CD4-positive, alpha-beta memory T cell (primary cell): ENCODE data around the gene SLC25A26. TPM values are rescaled to one million over a fixed set of nuclear protein-coding genes. Genes with fewer than 3 reads are reported as not detected.

Source experiments
- CTCF ChIA-PET: fragments of 350-600 bp; sonication (Branson Sonifier 250); formaldehyde crosslinking; loops from one replicate; lab custom pipeline; 2021; ENCODE audit warnings: inconsistent platforms; ENCODE audit not compliant: partially characterized antibody; lab: Charles Lee
- POLR2A ChIA-PET: fragments of 350-600 bp; sonication (Branson Sonifier 250); formaldehyde crosslinking; loops from one replicate; lab custom pipeline; 2021; ENCODE audit not compliant: partially characterized antibody; lab: Charles Lee
- DNase-seq, 5 donors: peaks; one replicate each; pipeline versions ENCODE4 v3.0.0 to v3.0.0-alpha.2; 2020 to 2022; ENCODE audit warnings: mixed read lengths in 1 of 5
- H3K27ac ChIP-seq: one replicate; pipeline ENCODE4 v1.7.0; 2013; ENCODE audit warnings: low read depth, low read length
- H3K27me3 ChIP-seq: 2 replicates; pipeline ENCODE4 v1.7.0; 2013; ENCODE audit warnings: mild to moderate bottlenecking, low read length, moderate library complexity; ENCODE audit not compliant: insufficient read depth
- H3K36me3 ChIP-seq: 2 replicates; pipeline ENCODE4 v1.7.0; 2013; ENCODE audit warnings: mild to moderate bottlenecking, low read length, moderate library complexity; ENCODE audit not compliant: insufficient read depth
- H3K4me1 ChIP-seq: 2 replicates; pipeline ENCODE4 v1.7.0; 2013; ENCODE audit warnings: mild to moderate bottlenecking, low read length, moderate library complexity; ENCODE audit not compliant: insufficient read depth
- H3K4me3 ChIP-seq, 2 donors: one replicate each; pipeline ENCODE4 v1.7.0; 2013; ENCODE audit warnings: low read length in 2 of 2, mild to moderate bottlenecking in 1 of 2
- H3K9me3 ChIP-seq, 2 donors: one replicate each; pipeline ENCODE4 v1.7.0; 2013; ENCODE audit warnings: low read length in 2 of 2, control low read depth in 1 of 2; ENCODE audit not compliant: control insufficient read depth in 1 of 2
- H3K27ac Mint-ChIP-seq, 7 donors: one replicate each; pipeline ENCODE4 v1.8.0; 2020 to 2021; ENCODE audit warnings: mixed read lengths in 7 of 7, mild to moderate bottlenecking in 6 of 7, inconsistent platforms in 3 of 7, moderate library complexity in 3 of 7
- H3K27me3 Mint-ChIP-seq, 2 donors: one replicate each; pipeline ENCODE4 v1.8.0; 2020 to 2021; ENCODE audit warnings: mixed read lengths in 2 of 2
- H3K36me3 Mint-ChIP-seq, 2 donors: one replicate each; pipeline ENCODE4 v1.8.0; 2020 to 2021; ENCODE audit warnings: mixed read lengths in 2 of 2, inconsistent platforms in 1 of 2, mild to moderate bottlenecking in 1 of 2
- H3K4me1 Mint-ChIP-seq, 4 donors: one replicate each; pipeline ENCODE4 v1.8.0; 2020 to 2021; ENCODE audit warnings: mixed read lengths in 4 of 4, mild to moderate bottlenecking in 1 of 4
- H3K4me3 Mint-ChIP-seq, 8 donors: one replicate each; pipeline ENCODE4 v1.8.0; 2020 to 2021; ENCODE audit warnings: mixed read lengths in 8 of 8, mild to moderate bottlenecking in 7 of 8, moderate library complexity in 6 of 8, inconsistent platforms in 3 of 8
- H3K9me3 Mint-ChIP-seq, 8 donors: one replicate each; pipeline ENCODE4 v1.8.0; 2020 to 2021; ENCODE audit warnings: mixed read lengths in 8 of 8, mild to moderate bottlenecking in 5 of 8, inconsistent platforms in 3 of 8, moderate library complexity in 1 of 8
- intact Hi-C: fragments of 100-400 bp; cut with micrococcal nuclease; formaldehyde crosslinking; loops from one replicate; pipeline ENCODE4 v1.15.1; 2023
- polyA plus RNA-seq, 2 donors: library from polyadenylated mRNA; unstranded; fragments of 300-500 nt; fragmentation: Illumina TruSeq; gene quantifications; one replicate each; pipeline ENCODE4 v1.2.3, GENCODE V29; 2021
- total RNA-seq, 2 experiments: library from RNA; stranded (reverse); gene quantifications; one replicate each; pipeline ENCODE4 v1.2.3, GENCODE V29; 2021

SLC25A26 gene
- total and polyA plus RNA-seq, 4 experiments from 2014 or later: 18.9 to 58.1 (median 29.1) TPM

DNA sequence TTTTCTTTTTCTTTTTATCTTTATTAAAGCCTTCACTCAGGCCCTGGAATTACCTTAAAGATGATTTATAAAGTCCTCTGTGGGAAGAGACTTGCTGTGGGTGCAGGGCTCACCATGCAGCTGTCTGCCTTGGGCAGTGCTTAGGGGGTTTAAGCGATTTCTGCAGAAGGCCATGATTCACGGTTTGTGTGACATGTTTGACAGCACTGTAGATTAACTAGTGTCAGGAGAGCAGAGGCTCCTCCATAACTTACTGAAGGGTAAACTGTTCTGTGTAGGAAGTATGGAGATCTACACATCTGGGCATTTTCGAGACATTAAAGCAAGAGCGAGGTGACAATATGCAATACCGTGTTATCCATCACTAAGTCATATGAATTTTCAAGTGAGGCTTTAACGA is 142.3 kb downstream of the SLC25A26 start:
- Histone ChIP-seq H3K4me3 (no peak overlapping the region), H3K27me3 (no peaks in the 10 kb centered on the region), H3K36me3 (no peaks in the 10 kb centered on the region), H3K9me3 (no peaks in the 10 kb centered on the region), H3K27ac (no peak overlapping the region), H3K4me1 (no peaks in the 10 kb centered on the region)
- intact Hi-C loops: no loop called here
- CTCF ChIA-PET: interaction anchor here (1.1 to 1.4 kb wide), 2 partner anchors 9 to 15 kb away, joined by 3 to 5 read pairs; no protein-coding TSS in a partner anchor
- H3K4me3 Mint-ChIP-seq: no peak overlapping the region
- H3K9me3 Mint-ChIP-seq: no peaks in the 10 kb centered on the region
- H3K27me3 Mint-ChIP-seq: no peaks in the 10 kb centered on the region
- H3K36me3 Mint-ChIP-seq: peaks cover 1 to 13% of the 10 kb centered on the region in 2 donors
- DNase-seq: no peak
- POLR2A ChIA-PET: interaction anchor here (1.4 kb wide), 1 partner anchor 54 kb away, joined by 4 read pairs; no protein-coding TSS in a partner anchor
- H3K4me1 Mint-ChIP-seq: no peaks in the 10 kb centered on the region
- peak overlapping the region in 2 of 7 donors; percentile 38 to 42 for H3K27ac Mint-ChIP-seq

DNA sequence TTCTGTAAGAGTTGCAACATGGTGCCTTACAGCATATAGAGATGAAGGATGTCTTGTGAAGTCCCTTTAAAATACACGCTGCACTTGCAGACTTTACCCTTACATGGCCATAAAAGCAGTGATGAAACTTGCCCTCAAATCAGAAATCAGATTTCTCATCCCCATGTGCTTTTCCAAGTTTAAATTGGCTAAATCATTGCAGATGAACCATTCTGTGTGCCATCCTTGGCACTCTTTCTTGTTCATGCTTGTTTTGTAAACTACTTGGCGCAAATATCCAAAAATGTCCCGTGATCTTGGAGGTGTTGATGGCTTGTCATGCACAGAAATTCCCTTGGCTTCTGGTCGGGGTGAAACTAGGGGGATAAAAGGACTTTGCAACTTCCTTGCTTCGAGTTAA is 144.3 kb downstream of the SLC25A26 start:
- Mint-ChIP-seq H3K27ac (peak overlapping the region in 2 of 7 donors; percentile 16 to 81), H3K27me3 (no peaks in the 10 kb centered on the region), H3K4me1 (peaks cover 0 to 8% (median 2%) of the 10 kb centered on the region in 4 donors), H3K4me3 (no peak overlapping the region), H3K9me3 (no peaks in the 10 kb centered on the region), H3K36me3 (peaks cover 8 to 14% of the 10 kb centered on the region in 2 donors)
- H3K27ac ChIP-seq: no peak overlapping the region
- ChIA-PET CTCF (no interaction called here), POLR2A (interaction anchor here (1.0 kb wide), 1 partner anchor 29 kb away, joined by 3 read pairs; no protein-coding TSS in a partner anchor)
- no peaks in the 10 kb centered on the region for H3K27me3 ChIP-seq
- no peak overlapping the region for H3K4me3 ChIP-seq
- intact Hi-C loops: no loop called here
- H3K4me1 ChIP-seq: no peaks in the 10 kb centered on the region
- no peaks in the 10 kb centered on the region for H3K9me3 ChIP-seq
- no peak for DNase-seq
- no peaks in the 10 kb centered on the region for H3K36me3 ChIP-seq

DNA sequence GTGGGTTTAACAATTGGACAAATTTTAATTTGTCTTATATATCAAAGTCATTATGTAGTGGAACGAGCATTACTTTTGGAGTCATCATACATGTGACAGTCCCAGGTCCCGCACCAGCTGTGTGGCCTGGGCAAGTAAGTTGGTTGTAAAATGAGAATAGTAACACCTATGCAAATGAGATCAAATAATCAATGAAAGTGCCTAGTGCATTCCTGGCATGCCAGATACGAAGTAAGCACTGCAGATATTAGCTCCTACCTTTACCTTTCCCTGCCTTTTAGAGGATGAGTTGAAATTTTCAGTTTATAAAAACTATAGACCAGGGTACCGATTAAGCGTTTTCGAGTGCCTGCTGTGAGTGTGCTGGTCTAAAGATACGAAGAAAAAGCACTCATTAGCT is 145.9 kb downstream of the SLC25A26 start:
- peaks cover 4 to 22% (median 6%) of the 10 kb centered on the region in 4 donors for H3K4me1 Mint-ChIP-seq
- Histone ChIP-seq H3K4me3 (no peak overlapping the region), H3K36me3 (no peaks in the 10 kb centered on the region), H3K27ac (no peak overlapping the region), H3K27me3 (no peaks in the 10 kb centered on the region), H3K9me3 (no peaks in the 10 kb centered on the region), H3K4me1 (no peaks in the 10 kb centered on the region)
- ChIA-PET POLR2A (interaction anchor here (1.2 kb wide), 1 partner anchor 65 kb away, joined by 3 read pairs; no protein-coding TSS in a partner anchor), CTCF (interaction anchor here (0.8 to 1.6 kb wide), 4 partner anchors 11 to 448 kb away, joined by 3 to 4 read pairs (median 3); no protein-coding TSS in a partner anchor)
- H3K27ac Mint-ChIP-seq: peak overlapping the region in 2 of 7 donors; percentile 22 to 62
- no peaks in the 10 kb centered on the region for H3K9me3 Mint-ChIP-seq
- intact Hi-C loops: no loop called here
- no peak for DNase-seq
- H3K4me3 Mint-ChIP-seq: no peak overlapping the region
- peaks cover 8 to 26% of the 10 kb centered on the region in 2 donors for H3K36me3 Mint-ChIP-seq
- no peaks in the 10 kb centered on the region for H3K27me3 Mint-ChIP-seq

GRCh38 chr3:66367979-66368378 is 147.2 kb downstream of the SLC25A26 start:
- Mint-ChIP-seq H3K4me1 (peaks cover 4 to 22% (median 6%) of the 10 kb centered on the region in 4 donors), H3K27ac (peak overlapping the region in 3 of 7 donors; percentile 44 to 69 (median 49)), H3K36me3 (peaks cover 0 to 37% of the 10 kb centered on the region in 2 donors), H3K4me3 (no peak overlapping the region), H3K27me3 (no peaks in the 10 kb centered on the region), H3K9me3 (no peaks in the 10 kb centered on the region)
- H3K27ac ChIP-seq: no peak overlapping the region
- H3K4me1 ChIP-seq: no peaks in the 10 kb centered on the region
- H3K4me3 ChIP-seq: no peak overlapping the region
- no peak for DNase-seq
- H3K27me3 ChIP-seq: no peaks in the 10 kb centered on the region
- no peaks in the 10 kb centered on the region for H3K9me3 ChIP-seq
- ChIA-PET POLR2A (interaction anchor here (1.2 kb wide), 2 partner anchors 24 to 66 kb away, joined by 3 to 4 read pairs; no protein-coding TSS in a partner anchor), CTCF (interaction anchor here (0.9 kb wide), 1 partner anchor 11 kb away, joined by 4 read pairs; no protein-coding TSS in a partner anchor)
- intact Hi-C loops: no loop called here
- no peaks in the 10 kb centered on the region for H3K36me3 ChIP-seq

GRCh38 chr3:66370179-66370578 is 149.4 kb downstream of the SLC25A26 start:
- no peaks in the 10 kb centered on the region for H3K4me1 ChIP-seq

DNA sequence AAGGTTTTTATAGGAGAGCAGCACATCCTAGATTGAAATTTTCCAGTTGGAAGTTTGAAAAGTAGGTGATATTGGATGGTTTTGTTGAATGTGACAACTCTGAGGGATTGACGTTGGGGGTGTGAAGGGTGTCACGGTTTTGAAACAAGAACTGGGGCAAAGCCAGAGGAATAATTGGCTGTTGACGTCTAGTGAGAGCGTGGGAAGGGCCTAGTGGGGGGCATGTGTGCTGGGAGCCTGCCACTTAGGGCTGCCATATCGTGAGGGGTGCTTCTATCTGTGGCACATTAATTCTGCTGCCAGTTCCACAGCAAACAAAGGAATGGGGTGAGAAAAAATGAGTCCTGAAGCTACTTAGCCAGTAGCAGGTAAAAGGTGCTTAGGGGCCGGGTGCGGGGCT is 150.6 kb downstream of the SLC25A26 start:
- DNase-seq: no peak
- H3K27ac ChIP-seq: no peak overlapping the region
- intact Hi-C loops: no loop called here
- no peaks in the 10 kb centered on the region for H3K27me3 ChIP-seq
- H3K36me3 ChIP-seq: no peaks in the 10 kb centered on the region
- no peak overlapping the region for H3K4me3 Mint-ChIP-seq
- no peaks in the 10 kb centered on the region for H3K27me3 Mint-ChIP-seq
- no peaks in the 10 kb centered on the region for H3K9me3 Mint-ChIP-seq
- peaks cover 5 to 31% (median 9%) of the 10 kb centered on the region in 4 donors for H3K4me1 Mint-ChIP-seq
- peaks cover 8 to 61% of the 10 kb centered on the region in 2 donors for H3K36me3 Mint-ChIP-seq
- H3K27ac Mint-ChIP-seq: peak overlapping the region; percentile 11 to 78 (median 54)
- H3K9me3 ChIP-seq: no peaks in the 10 kb centered on the region
- H3K4me1 ChIP-seq: no peaks in the 10 kb centered on the region
- ChIA-PET CTCF (interaction anchor here (0.9 to 5.4 kb wide), 12 partner anchors 12 to 451 kb away, joined by 3 to 70 read pairs (median 7); no protein-coding TSS in a partner anchor), POLR2A (interaction anchor here (1.4 to 3.1 kb wide), 5 partner anchors 7 to 94 kb away, joined by 4 to 21 read pairs (median 4); no protein-coding TSS in a partner anchor)
- H3K4me3 ChIP-seq: no peak overlapping the region

More at GRCh38 chr3:66370179-66370578, 149.4 kb downstream of the SLC25A26 start:
- CTCF ChIA-PET: interaction anchor here (0.9 to 1.7 kb wide), 5 partner anchors 58 to 116 kb away, joined by 3 to 7 read pairs (median 3); no protein-coding TSS in a partner anchor
- Mint-ChIP-seq H3K36me3 (peaks cover 4 to 50% of the 10 kb centered on the region in 2 donors), H3K27ac (peak overlapping the region; percentile 3 to 84 (median 19)), H3K27me3 (no peaks in the 10 kb centered on the region), H3K9me3 (no peaks in the 10 kb centered on the region), H3K4me1 (peaks cover 4 to 22% (median 6%) of the 10 kb centered on the region in 4 donors), H3K4me3 (no peak overlapping the region)
- intact Hi-C loops: no loop called here
- Histone ChIP-seq H3K27me3 (no peaks in the 10 kb centered on the region), H3K4me3 (no peak overlapping the region), H3K9me3 (no peaks in the 10 kb centered on the region), H3K27ac (no peak overlapping the region), H3K36me3 (no peaks in the 10 kb centered on the region)
- no peak for DNase-seq
- POLR2A ChIA-PET: interaction anchor here (1.0 to 3.1 kb wide), 3 partner anchors 8 to 68 kb away, joined by 3 to 21 read pairs (median 4); no protein-coding TSS in a partner anchor
